HL-60 (cell line): ENCODE results near the gene GSK3B.

Experiments used
- DNase-seq, 2 experiments: peaks; one replicate each; pipeline ENCODE4 v3.0.0-alpha.2; 2010 to 2020; ENCODE audit warnings: low read depth in 1 of 2, low spot score in 1 of 2
- H3K27ac ChIP-seq: fragments of 250-450 bp; sonication (Bioruptor Pico); replicated peaks from 2 replicates; pipeline ENCODE4 v1.5.1; 2020; ENCODE audit warnings: mild to moderate bottlenecking, moderate library complexity
- H3K27me3 ChIP-seq: fragments of 250-450 bp; sonication (Bioruptor Pico); 2 replicates; pipeline ENCODE4 v1.5.1; 2021; ENCODE audit warnings: mild to moderate bottlenecking, moderate library complexity; ENCODE audit not compliant: insufficient read depth, poor library complexity, severe bottlenecking
- H3K4me3 ChIP-seq: replicated peaks from 2 replicates; pipeline ENCODE4 v1.5.1; 2011; ENCODE audit warnings: mild to moderate bottlenecking, control low read depth, low read length; ENCODE audit not compliant: insufficient read depth
- GABPA ChIP-seq: IDR thresholded peaks from 2 replicates; pipeline ENCODE4 v1.6.1; 2012; ENCODE audit warnings: low read depth
- POLR2AphosphoS5 ChIP-seq: IDR thresholded peaks from 2 replicates; pipeline ENCODE4 v1.6.1; 2012; ENCODE audit warnings: low read depth
- SPI1 ChIP-seq: IDR thresholded peaks from 2 replicates; pipeline ENCODE4 v1.6.1; 2012; ENCODE audit warnings: low read depth, mild to moderate bottlenecking, borderline replicate concordance
- TF ChIP-seq, protein P1 (sequence below): IDR thresholded peaks from one replicate; pipeline ENCODE4 v1.5.1; 2011; ENCODE audit warnings: low read length, control low read depth, inconsistent platforms; ENCODE audit not compliant: insufficient read depth
- TF ChIP-seq, protein P2 (sequence below): IDR thresholded peaks from 2 replicates; pipeline ENCODE4 v1.6.1; 2012; ENCODE audit warnings: low read depth; ENCODE audit not compliant: insufficient replicate concordance

The GSK3B gene

DNA sequence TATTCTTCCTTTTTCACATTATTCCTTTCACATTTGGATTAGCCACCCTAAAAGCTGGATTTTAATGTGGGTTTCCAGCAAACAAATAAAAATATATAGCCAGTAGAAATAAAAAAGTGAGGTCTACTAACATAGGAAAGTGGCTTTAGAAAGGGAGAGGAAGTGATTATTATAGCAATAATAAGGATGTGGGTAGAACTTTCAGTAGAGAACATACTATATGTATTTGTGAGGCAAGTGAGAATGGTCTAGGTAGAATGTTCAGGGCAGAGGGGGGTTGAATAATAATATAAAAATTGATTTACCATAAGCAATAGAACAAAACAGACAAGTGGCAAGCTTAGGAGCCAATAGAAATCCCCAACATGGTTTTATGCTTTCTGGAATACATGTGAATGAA, 223.7 kb downstream of the GSK3B start:
- Histone ChIP-seq H3K27ac (no peak overlapping the region), H3K4me3 (no peak overlapping the region), H3K27me3 (no peaks in the 10 kb centered on the region)
- no peak for DNase-seq
- TF ChIP-seq SPI1 (peak; percentile 13; the same call in 1 of the 2 replicates), GABPA (no peak)

DNA sequence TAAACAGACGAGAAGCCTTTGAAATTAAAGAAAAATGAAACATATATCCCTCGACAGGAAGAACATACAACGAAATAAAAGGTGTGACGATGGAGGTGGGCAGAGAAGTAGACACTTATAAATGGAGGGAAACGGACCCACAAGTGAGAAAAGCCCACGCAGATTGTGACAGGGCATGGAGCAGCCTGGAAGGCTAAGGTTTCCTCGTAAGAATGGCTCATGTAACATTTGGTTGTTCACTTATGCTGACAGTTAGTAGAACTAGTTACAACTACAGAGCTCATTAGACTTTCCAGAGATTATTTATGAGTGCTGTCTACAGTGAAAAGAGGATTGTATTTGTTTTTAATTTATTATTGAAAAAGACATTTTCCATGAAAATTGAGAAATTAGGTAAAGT, 229.8 kb downstream of the GSK3B start:
- Histone ChIP-seq H3K27me3 (no peaks in the 10 kb centered on the region), H3K27ac (no peak overlapping the region), H3K4me3 (no peak overlapping the region)
- DNase-seq = no peak
- TF ChIP-seq, protein P1, sequence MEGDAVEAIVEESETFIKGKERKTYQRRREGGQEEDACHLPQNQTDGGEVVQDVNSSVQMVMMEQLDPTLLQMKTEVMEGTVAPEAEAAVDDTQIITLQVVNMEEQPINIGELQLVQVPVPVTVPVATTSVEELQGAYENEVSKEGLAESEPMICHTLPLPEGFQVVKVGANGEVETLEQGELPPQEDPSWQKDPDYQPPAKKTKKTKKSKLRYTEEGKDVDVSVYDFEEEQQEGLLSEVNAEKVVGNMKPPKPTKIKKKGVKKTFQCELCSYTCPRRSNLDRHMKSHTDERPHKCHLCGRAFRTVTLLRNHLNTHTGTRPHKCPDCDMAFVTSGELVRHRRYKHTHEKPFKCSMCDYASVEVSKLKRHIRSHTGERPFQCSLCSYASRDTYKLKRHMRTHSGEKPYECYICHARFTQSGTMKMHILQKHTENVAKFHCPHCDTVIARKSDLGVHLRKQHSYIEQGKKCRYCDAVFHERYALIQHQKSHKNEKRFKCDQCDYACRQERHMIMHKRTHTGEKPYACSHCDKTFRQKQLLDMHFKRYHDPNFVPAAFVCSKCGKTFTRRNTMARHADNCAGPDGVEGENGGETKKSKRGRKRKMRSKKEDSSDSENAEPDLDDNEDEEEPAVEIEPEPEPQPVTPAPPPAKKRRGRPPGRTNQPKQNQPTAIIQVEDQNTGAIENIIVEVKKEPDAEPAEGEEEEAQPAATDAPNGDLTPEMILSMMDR = no peak
- TF ChIP-seq, protein P2, sequence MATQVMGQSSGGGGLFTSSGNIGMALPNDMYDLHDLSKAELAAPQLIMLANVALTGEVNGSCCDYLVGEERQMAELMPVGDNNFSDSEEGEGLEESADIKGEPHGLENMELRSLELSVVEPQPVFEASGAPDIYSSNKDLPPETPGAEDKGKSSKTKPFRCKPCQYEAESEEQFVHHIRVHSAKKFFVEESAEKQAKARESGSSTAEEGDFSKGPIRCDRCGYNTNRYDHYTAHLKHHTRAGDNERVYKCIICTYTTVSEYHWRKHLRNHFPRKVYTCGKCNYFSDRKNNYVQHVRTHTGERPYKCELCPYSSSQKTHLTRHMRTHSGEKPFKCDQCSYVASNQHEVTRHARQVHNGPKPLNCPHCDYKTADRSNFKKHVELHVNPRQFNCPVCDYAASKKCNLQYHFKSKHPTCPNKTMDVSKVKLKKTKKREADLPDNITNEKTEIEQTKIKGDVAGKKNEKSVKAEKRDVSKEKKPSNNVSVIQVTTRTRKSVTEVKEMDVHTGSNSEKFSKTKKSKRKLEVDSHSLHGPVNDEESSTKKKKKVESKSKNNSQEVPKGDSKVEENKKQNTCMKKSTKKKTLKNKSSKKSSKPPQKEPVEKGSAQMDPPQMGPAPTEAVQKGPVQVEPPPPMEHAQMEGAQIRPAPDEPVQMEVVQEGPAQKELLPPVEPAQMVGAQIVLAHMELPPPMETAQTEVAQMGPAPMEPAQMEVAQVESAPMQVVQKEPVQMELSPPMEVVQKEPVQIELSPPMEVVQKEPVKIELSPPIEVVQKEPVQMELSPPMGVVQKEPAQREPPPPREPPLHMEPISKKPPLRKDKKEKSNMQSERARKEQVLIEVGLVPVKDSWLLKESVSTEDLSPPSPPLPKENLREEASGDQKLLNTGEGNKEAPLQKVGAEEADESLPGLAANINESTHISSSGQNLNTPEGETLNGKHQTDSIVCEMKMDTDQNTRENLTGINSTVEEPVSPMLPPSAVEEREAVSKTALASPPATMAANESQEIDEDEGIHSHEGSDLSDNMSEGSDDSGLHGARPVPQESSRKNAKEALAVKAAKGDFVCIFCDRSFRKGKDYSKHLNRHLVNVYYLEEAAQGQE = no peak
- TF ChIP-seq POLR2AphosphoS5 = no peak
- no peak for TF ChIP-seq SPI1
- TF ChIP-seq GABPA = no peak

DNA sequence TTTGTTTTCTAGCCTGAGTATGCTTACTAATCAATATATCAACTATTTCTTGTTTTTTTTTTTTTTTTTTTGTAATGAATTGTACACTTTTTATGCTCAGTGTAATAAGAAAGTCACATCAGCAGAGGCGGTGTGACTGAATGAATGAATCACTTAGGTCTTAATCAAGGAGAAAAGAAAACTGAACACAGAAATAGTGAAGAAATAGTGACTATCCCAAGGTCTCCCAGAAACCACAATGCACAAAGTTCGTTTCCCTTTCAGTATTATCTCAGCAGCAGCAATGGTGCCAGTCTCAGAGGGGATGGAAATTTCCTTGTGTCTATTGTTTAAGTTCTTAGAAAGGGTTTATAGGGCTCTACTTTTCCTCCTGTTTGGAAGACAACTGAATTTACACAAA, 231.6 kb downstream of the GSK3B start:
- TF ChIP-seq, protein P1 = no peak
- TF ChIP-seq, protein P2 = no peak
- no peak for TF ChIP-seq GABPA
- TF ChIP-seq SPI1 = no peak
- TF ChIP-seq POLR2AphosphoS5 = no peak
- Histone ChIP-seq H3K27ac (no peak overlapping the region), H3K27me3 (no peaks in the 10 kb centered on the region), H3K4me3 (no peak overlapping the region)
- DNase-seq = no peak

DNA sequence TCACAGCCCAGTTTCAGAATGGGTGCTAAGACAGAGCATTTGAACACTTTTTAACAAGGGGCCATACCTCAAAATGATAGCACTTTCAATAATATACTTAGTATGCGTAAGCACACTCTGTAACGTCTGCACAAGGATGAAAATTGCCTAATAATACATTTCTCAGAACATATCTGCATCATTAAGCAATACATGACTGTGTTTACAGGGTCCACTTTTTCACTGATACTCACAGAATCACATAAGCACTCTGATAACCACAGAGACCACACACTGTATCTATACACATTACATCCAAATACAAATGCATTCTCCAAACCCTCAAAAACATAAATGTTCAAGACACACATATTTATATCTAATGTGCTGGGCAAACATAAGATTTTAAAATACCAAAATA, 232.6 kb downstream of the GSK3B start:
- Histone ChIP-seq H3K4me3 (no peak overlapping the region), H3K27me3 (no peaks in the 10 kb centered on the region), H3K27ac (no peak overlapping the region)
- no peak for TF ChIP-seq GABPA
- TF ChIP-seq, protein P1 = no peak
- TF ChIP-seq, protein P2 = no peak
- no peak for TF ChIP-seq POLR2AphosphoS5
- no peak for TF ChIP-seq SPI1
- DNase-seq = no peak
